Hypothalamus (tissue), 51 donors: ENCODE results near the gene OR7G1.
"Not testable (repeated sequence)": the region's sequence is repeated elsewhere in the genome, so short reads cannot be mapped to it uniquely, and the experiment has no call there.

Source experiments
- DNase-seq, 51 donors: peaks; one replicate each; lab custom pipeline; 2025; lab: John Stamatoyannopoulos, UW

Gene OR7G1

DNA sequence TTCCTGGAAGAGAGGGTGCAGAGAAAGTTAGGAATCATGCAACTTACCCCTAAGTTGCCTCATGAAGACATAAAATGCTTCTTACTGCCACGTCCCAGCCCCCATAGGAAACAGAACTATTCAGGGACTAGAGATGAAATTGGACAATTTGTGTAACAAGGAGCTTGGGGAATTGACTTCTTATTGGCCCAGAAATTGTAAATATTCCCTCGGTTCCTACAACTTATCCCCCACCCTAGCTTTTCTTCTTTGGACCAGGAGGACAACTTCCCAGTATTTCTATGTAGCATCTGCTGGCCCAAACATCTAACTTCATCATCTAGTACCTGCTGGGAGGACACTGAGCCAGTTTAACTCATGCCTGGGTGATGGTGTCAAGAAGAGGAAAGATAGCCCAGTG lies 28.8 kb downstream of the OR7G1 start, which contains the start of gene OR1M1:
TSS of gene OR1M1 (plus strand) at position 301 of the 400 bp plus-strand sequence. CDS start 6,184 bp downstream, outside the sequence.
- no peak for DNase-seq

DNA sequence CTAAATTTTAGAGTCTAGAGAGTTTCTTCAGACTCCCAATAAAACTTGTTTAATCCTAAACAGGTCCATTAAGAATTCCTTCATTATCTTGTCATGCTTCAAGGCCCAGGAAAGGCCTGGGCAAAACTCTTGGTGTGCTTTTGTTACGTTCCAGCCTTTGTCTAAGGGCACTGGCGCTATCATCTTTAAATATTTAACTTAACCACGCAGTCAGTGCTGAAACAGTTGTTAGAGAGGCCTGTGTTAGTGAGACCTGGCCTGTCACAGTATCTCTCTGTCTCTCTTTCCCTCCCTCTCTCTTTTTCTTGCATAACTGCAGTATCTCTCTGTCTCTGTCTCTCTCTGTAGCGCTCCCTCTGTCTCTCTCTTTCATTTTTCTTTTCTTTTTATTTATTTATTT lies 36.9 kb downstream of the OR7G1 start:
- DNase-seq = no peak

DNA sequence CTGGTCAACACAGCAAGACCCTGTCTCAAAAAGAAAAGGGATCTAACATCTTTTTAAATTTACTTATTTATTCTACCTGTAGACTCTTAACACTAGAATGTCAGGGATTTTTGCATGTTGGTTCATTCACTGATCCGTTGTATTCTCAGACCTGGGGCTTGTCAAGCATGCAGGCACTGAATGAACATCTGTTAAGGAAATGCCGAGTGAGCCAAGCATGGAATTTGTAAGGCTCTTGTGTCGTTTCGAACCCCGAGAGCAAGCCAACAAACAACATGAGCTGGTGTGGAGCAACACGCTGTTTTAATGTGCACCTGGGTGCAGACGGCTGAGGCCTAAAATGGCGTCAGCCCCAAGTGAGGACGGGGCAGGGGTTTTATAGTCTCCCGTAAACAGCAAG lies 38.7 kb downstream of the OR7G1 start:
- no peak for DNase-seq

DNA sequence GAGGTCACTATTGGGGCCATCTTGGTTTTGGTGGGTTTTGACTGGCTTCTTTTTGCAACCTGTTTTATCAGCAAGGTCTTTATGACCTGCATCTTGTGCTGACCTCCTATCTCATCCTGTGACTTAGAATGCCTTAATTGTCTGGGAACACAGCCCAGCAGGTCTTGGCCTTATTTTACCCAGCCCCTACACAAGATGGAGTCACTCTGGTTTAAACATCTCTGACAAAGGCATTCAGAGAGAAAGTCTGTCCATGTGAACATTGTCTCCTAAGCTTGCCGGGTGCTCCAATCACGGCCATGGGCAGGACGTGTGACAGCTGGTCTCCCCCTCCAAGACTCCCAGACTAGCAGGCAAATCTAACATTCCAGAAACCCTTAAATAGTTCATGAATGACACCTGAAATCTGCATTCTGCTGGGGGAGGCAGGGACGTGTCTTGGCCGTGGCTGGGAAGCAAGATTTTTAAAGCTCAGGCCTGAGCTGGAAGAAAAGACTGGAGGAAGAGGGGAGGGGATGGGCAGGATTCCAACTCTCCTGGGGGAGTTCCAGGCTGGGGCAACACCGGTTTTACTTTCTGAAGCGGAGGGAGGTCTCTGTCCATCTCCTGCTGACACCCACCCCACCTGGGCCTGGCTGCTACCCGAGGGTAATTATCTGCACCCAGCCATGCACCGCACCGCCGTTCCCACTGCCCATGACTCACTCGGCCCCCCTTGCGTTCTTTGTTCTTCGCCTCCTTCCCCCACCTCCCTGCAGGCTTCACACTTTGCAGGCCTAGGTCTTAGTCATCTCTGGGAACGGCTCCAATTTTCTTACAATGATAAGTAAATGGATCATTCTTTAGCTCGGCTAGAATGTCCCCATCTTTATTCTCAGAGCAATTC lies 40.3 kb downstream of the OR7G1 start:
- peak in 42 of 51 donors; percentile 4 to 87 (median 35) for DNase-seq

DNA sequence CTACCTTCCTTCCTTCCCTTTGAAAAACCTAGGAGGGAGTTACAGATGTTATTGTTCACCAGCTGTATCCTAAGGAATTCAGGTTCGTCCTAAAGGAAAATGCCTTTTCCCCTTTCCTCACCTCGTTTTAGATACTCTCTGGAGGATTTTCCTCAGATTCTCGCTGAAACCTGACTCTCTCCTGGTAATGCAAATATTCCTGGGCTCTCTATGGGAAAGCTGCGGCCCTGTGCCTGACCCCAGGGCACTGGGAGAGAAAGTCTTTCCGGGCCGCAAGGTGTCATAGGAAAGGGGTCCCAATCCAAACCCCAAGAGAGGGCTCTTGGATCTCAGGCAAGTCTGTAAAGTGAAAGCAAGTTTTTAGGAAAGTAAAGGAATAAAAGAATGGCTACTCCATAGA lies 41.8 kb downstream of the OR7G1 start:
- DNase-seq = no peak

DNA sequence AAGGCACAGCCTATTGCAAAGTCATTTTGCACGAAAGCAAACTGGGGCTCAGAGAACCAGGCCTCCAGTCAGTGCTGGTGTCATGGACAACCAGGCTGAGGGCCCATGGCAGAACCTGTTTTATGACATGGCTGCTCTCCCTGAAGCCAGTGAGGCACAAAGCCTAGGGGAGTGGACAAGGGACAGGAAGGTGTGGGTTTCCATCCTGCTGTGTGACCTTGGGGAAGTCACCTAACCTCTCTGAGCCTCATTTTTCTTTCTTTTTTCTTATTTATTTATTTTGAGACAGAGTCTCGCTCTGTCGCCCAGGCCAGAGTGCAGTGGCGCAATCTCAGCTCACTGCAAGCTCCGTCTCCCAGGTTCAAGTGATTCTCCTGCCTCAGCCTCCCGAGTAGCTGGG lies 43.8 kb downstream of the OR7G1 start:
- DNase-seq = not testable (repeated sequence)

DNA sequence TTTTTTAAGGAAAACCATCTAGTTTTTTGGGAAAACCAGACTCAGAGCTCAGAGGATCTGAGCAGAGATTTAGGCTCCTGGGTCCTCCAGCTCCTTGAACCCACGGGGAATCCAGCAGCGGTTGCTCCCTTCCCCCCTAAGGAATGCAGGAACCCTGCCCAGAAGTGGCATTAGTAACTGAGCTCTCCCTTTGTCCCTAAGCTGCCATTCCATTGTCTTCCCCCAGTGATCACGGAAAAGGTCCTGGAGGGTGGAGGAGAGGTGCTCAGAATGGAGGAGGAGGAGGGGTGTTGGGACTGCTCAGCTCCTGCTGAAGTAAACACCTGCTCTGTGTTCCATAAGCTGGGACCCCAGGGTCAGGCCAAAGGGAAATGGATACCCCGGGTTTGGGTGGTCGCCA lies 45.5 kb downstream of the OR7G1 start:
- no peak for DNase-seq

DNA sequence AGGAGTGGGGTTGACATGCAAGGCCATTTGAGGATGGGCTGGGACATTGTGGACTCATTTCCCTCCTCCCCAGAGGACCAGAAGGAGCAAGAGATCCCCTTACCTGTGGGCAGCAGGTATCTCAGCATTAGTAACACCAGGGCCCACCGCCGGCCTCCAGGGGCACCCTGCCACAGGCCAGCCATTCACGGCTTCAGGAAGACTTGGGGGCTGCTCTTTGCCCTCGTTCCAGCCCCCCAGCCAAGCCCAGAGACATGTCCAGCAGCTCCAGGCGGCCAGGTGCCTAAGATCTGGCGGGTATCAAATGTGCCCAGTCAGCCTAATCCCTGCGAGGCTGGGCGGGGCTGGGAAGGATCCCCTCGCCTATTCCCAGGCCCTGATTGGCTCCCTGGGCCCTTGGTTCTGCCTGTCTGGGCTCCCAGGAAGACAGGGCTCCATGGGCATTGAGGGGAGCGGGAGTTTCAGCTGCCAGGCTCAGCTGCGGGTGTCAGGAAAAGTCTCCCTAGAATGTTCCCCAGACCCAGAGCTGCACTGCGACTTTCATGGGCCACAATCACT lies 50.0 kb downstream of the OR7G1 start:
- DNase-seq = no peak
